HL-60 (cell line): Measurements from ENCODE around the gene UPF2.

ENCODE experiments used
- CTCF ChIP-seq: IDR thresholded peaks from one replicate; pipeline ENCODE4 v1.5.1; 2011; ENCODE audit warnings: low read length, control low read depth, inconsistent platforms; ENCODE audit not compliant: insufficient read depth
- GABPA ChIP-seq: IDR thresholded peaks from 2 replicates; pipeline ENCODE4 v1.6.1; 2012; ENCODE audit warnings: low read depth
- POLR2AphosphoS5 ChIP-seq: IDR thresholded peaks from 2 replicates; pipeline ENCODE4 v1.6.1; 2012; ENCODE audit warnings: low read depth
- SPI1 ChIP-seq: IDR thresholded peaks from 2 replicates; pipeline ENCODE4 v1.6.1; 2012; ENCODE audit warnings: low read depth, mild to moderate bottlenecking, borderline replicate concordance
- TF ChIP-seq, protein P1 (sequence below): IDR thresholded peaks from 2 replicates; pipeline ENCODE4 v1.6.1; 2012; ENCODE audit warnings: low read depth; ENCODE audit not compliant: insufficient replicate concordance

GRCh38 chr10:11886138-11886474, 156.5 kb downstream of the UPF2 start:
- no peak for TF ChIP-seq GABPA
- no peak for TF ChIP-seq CTCF
- no peak for TF ChIP-seq POLR2AphosphoS5
- TF ChIP-seq, protein P1, sequence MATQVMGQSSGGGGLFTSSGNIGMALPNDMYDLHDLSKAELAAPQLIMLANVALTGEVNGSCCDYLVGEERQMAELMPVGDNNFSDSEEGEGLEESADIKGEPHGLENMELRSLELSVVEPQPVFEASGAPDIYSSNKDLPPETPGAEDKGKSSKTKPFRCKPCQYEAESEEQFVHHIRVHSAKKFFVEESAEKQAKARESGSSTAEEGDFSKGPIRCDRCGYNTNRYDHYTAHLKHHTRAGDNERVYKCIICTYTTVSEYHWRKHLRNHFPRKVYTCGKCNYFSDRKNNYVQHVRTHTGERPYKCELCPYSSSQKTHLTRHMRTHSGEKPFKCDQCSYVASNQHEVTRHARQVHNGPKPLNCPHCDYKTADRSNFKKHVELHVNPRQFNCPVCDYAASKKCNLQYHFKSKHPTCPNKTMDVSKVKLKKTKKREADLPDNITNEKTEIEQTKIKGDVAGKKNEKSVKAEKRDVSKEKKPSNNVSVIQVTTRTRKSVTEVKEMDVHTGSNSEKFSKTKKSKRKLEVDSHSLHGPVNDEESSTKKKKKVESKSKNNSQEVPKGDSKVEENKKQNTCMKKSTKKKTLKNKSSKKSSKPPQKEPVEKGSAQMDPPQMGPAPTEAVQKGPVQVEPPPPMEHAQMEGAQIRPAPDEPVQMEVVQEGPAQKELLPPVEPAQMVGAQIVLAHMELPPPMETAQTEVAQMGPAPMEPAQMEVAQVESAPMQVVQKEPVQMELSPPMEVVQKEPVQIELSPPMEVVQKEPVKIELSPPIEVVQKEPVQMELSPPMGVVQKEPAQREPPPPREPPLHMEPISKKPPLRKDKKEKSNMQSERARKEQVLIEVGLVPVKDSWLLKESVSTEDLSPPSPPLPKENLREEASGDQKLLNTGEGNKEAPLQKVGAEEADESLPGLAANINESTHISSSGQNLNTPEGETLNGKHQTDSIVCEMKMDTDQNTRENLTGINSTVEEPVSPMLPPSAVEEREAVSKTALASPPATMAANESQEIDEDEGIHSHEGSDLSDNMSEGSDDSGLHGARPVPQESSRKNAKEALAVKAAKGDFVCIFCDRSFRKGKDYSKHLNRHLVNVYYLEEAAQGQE = no peak
- no peak for TF ChIP-seq SPI1
